ENCODE results near the gene GIMAP2. TPM values are rescaled to one million over a fixed set of nuclear protein-coding genes. Genes with fewer than 3 reads are reported as not detected.
"Not testable (repeated sequence)": the region's sequence is repeated elsewhere in the genome, so short reads cannot be mapped to it uniquely, and the experiment has no call there.

GIMAP2 gene
- total RNA-seq, 2 experiments from 2014 or later: 45.0 to 49.5 TPM

DNA sequence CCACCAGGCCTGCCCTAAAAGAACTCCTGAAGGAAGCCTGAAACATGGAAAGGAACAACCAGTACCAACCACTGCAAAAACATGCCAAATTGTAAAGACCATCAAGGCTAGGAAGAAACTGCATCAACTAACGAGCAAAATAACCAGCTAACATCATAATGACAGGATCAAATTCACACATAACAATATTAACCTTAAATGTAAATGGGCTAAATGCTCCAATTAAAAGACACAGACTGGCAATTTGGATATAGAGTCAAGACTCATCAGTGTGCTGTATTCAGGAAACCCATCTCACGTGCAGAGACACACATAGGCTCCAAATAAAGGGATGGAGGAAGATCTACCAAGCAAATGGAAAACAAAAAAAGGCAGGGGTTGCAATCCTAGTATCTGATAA lies 5.1 kb upstream of the GIMAP2 start:
- H3K27me3 Mint-ChIP-seq (ENCODE audit: low read depth); intact Hi-C loops (cut with micrococcal nuclease); DNase-seq; H3K4me3 Mint-ChIP-seq; CTCF ChIA-PET: not testable (repeated sequence)
- Mint-ChIP-seq H3K36me3 (ENCODE audit: low read depth) (peaks cover 16% of the 10 kb centered on the region), H3K4me1 (ENCODE audit: low read depth) (peaks cover 85% of the 10 kb centered on the region), H3K9me3 (peaks cover 12% of the 10 kb centered on the region), H3K27ac (peak overlapping the region; percentile 28)

DNA sequence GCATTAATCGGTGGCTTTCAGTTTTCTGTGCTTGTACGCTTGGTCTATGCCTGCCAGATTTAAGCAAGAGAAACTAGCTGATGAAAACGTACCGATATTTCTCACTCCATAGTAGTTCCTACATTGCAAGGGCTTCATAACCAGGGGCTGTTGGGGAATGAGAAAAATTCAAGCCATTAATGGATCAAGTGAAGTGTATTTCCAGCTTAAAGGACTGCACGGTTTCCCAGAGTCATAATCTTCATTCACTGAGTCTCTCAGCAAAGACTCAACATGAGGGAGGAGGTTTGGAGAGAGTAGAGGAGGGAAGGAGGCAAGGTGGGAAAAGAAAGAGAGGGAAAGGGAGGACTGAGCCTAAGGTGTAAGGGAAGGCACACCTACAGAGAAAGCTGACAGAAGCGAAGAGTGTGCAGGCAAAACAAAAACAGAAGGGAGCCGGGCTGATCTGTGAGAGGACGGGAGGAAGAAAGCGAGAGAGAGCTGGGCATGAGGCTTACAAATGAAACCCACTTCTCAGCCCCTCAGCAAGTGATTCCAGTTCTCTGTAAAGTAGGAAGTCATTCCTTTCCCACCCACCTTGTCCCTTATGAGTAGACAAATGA lies 625 bp downstream of the GIMAP2 start:
- DNase-seq: peak; percentile 40
- CTCF ChIA-PET: interaction anchor here (0.7 to 1.7 kb wide), 11 partner anchors 10 to 248 kb away, joined by 3 to 7 read pairs (median 4); partner anchors contain the start of gene GIMAP8
- H3K9me3 Mint-ChIP-seq: peaks cover 20% of the 10 kb centered on the region
- no peaks in the 10 kb centered on the region for H3K27me3 Mint-ChIP-seq (ENCODE audit: low read depth)
- H3K36me3 Mint-ChIP-seq (ENCODE audit: low read depth): peaks cover 56% of the 10 kb centered on the region
- intact Hi-C loops (cut with micrococcal nuclease): loop anchor here (5.0 kb wide), 1 partner anchor 174 kb away; the partner anchor contains the start of gene GIMAP7
- peaks cover 70% of the 10 kb centered on the region for H3K4me1 Mint-ChIP-seq (ENCODE audit: low read depth)
- H3K27ac Mint-ChIP-seq: peak overlapping the region; percentile 98
- peak overlapping the region; percentile 93 for H3K4me3 Mint-ChIP-seq

DNA sequence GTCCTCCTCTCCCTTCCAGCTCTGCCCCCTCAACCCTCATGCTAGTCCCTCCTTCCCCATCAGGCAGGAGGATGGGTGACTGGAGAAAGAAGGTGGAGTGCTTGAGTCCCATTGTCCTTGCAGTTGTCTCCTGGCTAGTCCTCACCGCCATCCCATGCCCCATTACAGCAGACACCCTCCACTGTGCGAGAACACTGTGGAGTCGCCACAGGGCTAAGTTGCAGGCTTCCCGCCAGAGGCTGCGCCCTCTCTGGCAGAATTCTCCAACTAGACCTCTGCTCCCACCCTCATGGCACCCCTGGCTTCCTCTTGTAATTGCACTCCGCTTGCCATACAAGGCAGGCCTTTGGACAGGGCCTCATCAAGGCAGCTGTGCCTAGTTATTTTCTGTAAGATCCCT lies 3.1 kb downstream of the GIMAP2 start:
- CTCF ChIA-PET: no interaction called here
- H3K27me3 Mint-ChIP-seq (ENCODE audit: low read depth): no peaks in the 10 kb centered on the region

DNA sequence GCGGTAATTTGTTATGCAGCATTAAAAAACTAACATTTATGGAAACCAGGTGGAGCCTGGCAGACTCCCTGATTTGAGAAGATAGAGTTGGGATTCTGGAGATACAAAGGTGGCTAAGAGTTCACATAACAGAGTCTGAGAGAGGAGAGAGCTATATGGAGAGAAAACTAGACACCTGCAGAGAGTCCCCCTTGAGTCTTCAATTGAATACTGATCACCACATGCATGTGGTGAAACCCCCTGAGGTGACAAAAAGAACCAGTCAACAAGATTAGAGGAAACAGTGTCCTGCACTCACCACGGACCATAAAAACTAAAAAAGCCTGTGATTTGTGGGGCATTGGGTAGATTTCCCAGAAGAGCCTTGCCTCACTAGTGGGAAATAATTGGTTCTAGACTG lies 10.1 kb downstream of the GIMAP2 start:
- DNase-seq: no peak
- intact Hi-C loops (cut with micrococcal nuclease): no loop called here
- H3K27me3 Mint-ChIP-seq (ENCODE audit: low read depth): no peaks in the 10 kb centered on the region
- CTCF ChIA-PET: no interaction called here
- H3K27ac Mint-ChIP-seq: no peak overlapping the region
- peaks cover 5% of the 10 kb centered on the region for H3K4me1 Mint-ChIP-seq (ENCODE audit: low read depth)
- peaks cover 68% of the 10 kb centered on the region for H3K9me3 Mint-ChIP-seq
- H3K36me3 Mint-ChIP-seq (ENCODE audit: low read depth): peaks cover 52% of the 10 kb centered on the region
- H3K4me3 Mint-ChIP-seq: no peak overlapping the region

More for the DNA sequence above, 3.1 kb downstream of the GIMAP2 start:
- Mint-ChIP-seq H3K4me1 (ENCODE audit: low read depth) (peaks cover 52% of the 10 kb centered on the region), H3K36me3 (ENCODE audit: low read depth) (peaks cover 71% of the 10 kb centered on the region), H3K4me3 (peak overlapping the region; percentile 23), H3K9me3 (peaks cover 29% of the 10 kb centered on the region), H3K27ac (peak overlapping the region; percentile 98)
- DNase-seq: no peak
- intact Hi-C loops (cut with micrococcal nuclease): loop anchor here (5.0 kb wide), 1 partner anchor 176 kb away; the partner anchor contains the start of gene GIMAP7

DNA sequence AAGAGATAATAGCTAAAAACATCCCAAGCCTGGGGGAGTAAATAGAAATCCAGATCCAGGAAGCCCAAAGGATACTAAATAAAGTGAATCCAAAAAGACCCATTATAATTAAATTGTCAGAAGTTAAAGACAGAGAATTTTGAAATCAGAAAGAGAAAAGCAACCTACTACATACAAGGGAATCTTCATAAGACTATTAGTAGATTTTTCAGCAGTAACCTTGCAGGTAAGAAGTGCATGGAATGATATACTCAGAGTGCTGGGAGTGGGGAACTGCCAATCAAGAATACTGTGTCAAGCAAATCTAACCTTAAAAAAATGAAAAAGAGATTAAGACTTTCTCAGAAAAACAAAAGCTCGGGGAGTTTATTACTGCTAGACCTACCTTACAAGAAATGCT lies 17.7 kb downstream of the GIMAP2 start:
- Mint-ChIP-seq H3K4me3 (no peak overlapping the region), H3K9me3 (peaks cover 74% of the 10 kb centered on the region), H3K36me3 (ENCODE audit: low read depth) (peaks cover 36% of the 10 kb centered on the region), H3K27me3 (ENCODE audit: low read depth) (no peaks in the 10 kb centered on the region), H3K4me1 (ENCODE audit: low read depth) (peaks cover 5% of the 10 kb centered on the region), H3K27ac (no peak overlapping the region)
- CTCF ChIA-PET: interaction anchor here (1.1 kb wide), 1 partner anchor 12 kb away, joined by 5 read pairs; no protein-coding TSS in a partner anchor
- intact Hi-C loops (cut with micrococcal nuclease): no loop called here
- DNase-seq: no peak

- Mint-ChIP-seq H3K27ac (peak overlapping the region; percentile 92), H3K27me3 (ENCODE audit: low read depth) (no peaks in the 10 kb centered on the region), H3K4me3 (peak overlapping the region; percentile 97), H3K9me3 (peaks cover 26% of the 10 kb centered on the region), H3K4me1 (ENCODE audit: low read depth) (peaks cover 53% of the 10 kb centered on the region), H3K36me3 (ENCODE audit: low read depth) (peaks cover 48% of the 10 kb centered on the region)
- intact Hi-C loops (cut with micrococcal nuclease): loop anchor here (1.0 to 5.0 kb wide), 3 partner anchors 40 to 83 kb away; partner anchors contain the start of gene GIMAP6
- DNase-seq: peak; percentile 49
- CTCF ChIA-PET: interaction anchor here (0.9 to 4.9 kb wide), 14 partner anchors 12 to 266 kb away, joined by 3 to 25 read pairs (median 8); partner anchors contain the start of genes GIMAP2, GIMAP4 and GIMAP8
These were observed 29.8 kb downstream of the GIMAP2 start for GRCh38 chr7:150715293-150715692.

GRCh38 chr7:150715738-150716137 lies 30.2 kb downstream of the GIMAP2 start:
- no peaks in the 10 kb centered on the region for H3K27me3 Mint-ChIP-seq (ENCODE audit: low read depth)
- DNase-seq: no peak
- peaks cover 24% of the 10 kb centered on the region for H3K9me3 Mint-ChIP-seq
- intact Hi-C loops (cut with micrococcal nuclease): loop anchor here (1.0 to 5.0 kb wide), 7 partner anchors 17 to 265 kb away; partner anchors contain the start of genes GIMAP2, GIMAP4, GIMAP6 and GIMAP8
- H3K4me1 Mint-ChIP-seq (ENCODE audit: low read depth): peaks cover 56% of the 10 kb centered on the region
- peaks cover 51% of the 10 kb centered on the region for H3K36me3 Mint-ChIP-seq (ENCODE audit: low read depth)
- H3K27ac Mint-ChIP-seq: peak overlapping the region; percentile 92
- CTCF ChIA-PET: interaction anchor here (0.8 to 4.9 kb wide), 18 partner anchors 12 to 285 kb away, joined by 3 to 25 read pairs (median 6); partner anchors contain the start of genes GIMAP2, GIMAP4 and GIMAP8
- peak overlapping the region; percentile 97 for H3K4me3 Mint-ChIP-seq

- Mint-ChIP-seq H3K27ac (peak within 1 kb of the TSS; percentile 92), H3K4me3 (peak within 1 kb of the TSS; percentile 97), H3K9me3 (peaks cover 24% of the 10 kb centered on the region), H3K4me1 (ENCODE audit: low read depth) (peaks cover 62% of the 10 kb centered on the region), H3K36me3 (ENCODE audit: low read depth) (peaks cover 57% of the 10 kb centered on the region), H3K27me3 (ENCODE audit: low read depth) (no peaks in the 10 kb centered on the region)
- intact Hi-C loops (cut with micrococcal nuclease): loop anchor here (1.0 to 5.0 kb wide), 5 partner anchors 16 to 266 kb away; partner anchors contain the start of genes GIMAP2, GIMAP4, GIMAP6 and GIMAP8
- CTCF ChIA-PET: interaction anchor here (0.6 to 4.9 kb wide), 17 partner anchors 11 to 286 kb away, joined by 3 to 25 read pairs (median 6); partner anchors contain the start of genes GIMAP4 and GIMAP8
- DNase-seq: peak; percentile 81
These were observed 30.9 kb downstream of the GIMAP2 start, which contains the start of gene GIMAP1 for GRCh38 chr7:150716368-150716767. GIMAP1 (plus strand) TSS chr7:150716613; CDS start chr7:150719048, 2,435 bp downstream.

DNA sequence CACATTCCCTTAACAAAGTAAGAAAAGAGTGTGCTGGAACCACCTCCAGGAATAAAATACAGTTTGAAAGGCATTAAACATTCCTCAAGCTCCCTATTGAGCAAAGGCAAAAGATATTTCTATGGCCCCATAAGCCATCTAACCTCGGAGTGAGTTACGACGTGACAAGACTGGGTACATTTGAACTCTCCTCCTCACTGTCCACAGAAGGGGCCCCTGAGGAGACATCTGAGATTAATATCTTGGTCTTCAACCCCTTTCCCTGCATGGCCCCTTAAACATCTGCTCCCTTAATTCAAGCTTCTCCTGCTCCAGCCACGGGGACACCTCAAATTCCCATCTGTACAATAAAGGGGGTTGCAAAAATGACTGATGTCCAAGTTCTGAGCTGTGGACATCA lies 31.4 kb downstream of the GIMAP2 start:
- no peak for DNase-seq
- Mint-ChIP-seq H3K27me3 (ENCODE audit: low read depth) (no peaks in the 10 kb centered on the region), H3K36me3 (ENCODE audit: low read depth) (peaks cover 63% of the 10 kb centered on the region), H3K27ac (peak overlapping the region; percentile 92), H3K9me3 (peaks cover 24% of the 10 kb centered on the region), H3K4me3 (peak overlapping the region; percentile 97), H3K4me1 (ENCODE audit: low read depth) (peaks cover 68% of the 10 kb centered on the region)
- intact Hi-C loops (cut with micrococcal nuclease): loop anchor here (1.0 to 5.0 kb wide), 5 partner anchors 15 to 267 kb away; partner anchors contain the start of genes GIMAP2, GIMAP4, GIMAP6 and GIMAP8
- CTCF ChIA-PET: interaction anchor here (0.6 to 4.9 kb wide), 11 partner anchors 11 to 266 kb away, joined by 3 to 25 read pairs (median 4); partner anchors contain the start of genes GIMAP4 and GIMAP8

DNA sequence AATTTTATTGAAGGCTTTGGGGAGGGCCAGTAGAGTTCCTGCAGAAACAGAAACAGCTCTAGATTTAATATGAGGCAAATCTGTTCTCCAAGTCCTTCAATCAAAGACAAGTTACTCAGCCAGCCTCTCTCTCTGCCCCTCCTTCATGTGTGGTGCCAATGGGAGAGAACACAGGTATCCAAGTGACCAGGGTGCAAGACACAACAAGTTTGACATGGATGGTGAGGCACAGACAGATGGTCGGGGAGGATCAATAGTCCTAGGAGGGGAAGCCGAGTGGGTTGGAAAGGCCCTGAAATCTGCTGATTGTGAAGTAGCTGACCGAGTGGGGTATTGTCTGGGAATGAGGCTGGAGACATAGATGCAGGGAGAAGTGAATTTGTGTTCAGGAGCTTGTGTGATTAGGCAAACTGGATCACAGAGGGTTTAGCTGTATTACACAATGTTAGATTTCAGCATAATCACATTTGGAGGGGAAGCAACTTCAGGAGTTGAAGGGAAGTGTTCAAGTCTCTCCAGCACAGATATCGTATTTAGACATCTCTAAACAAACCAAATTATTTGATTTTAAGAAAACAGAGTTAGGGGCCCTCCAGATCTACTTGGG lies 32.4 kb downstream of the GIMAP2 start:
- intact Hi-C loops (cut with micrococcal nuclease): loop anchor here (5.0 kb wide), 1 partner anchor 86 kb away; the partner anchor contains the start of gene GIMAP6
- H3K36me3 Mint-ChIP-seq (ENCODE audit: low read depth): peaks cover 65% of the 10 kb centered on the region
- DNase-seq: peak; percentile 63
- H3K4me3 Mint-ChIP-seq: peak overlapping the region; percentile 97
- peaks cover 15% of the 10 kb centered on the region for H3K9me3 Mint-ChIP-seq
- H3K27me3 Mint-ChIP-seq (ENCODE audit: low read depth): no peaks in the 10 kb centered on the region
- H3K4me1 Mint-ChIP-seq (ENCODE audit: low read depth): peaks cover 76% of the 10 kb centered on the region
- H3K27ac Mint-ChIP-seq: peak overlapping the region; percentile 92
- CTCF ChIA-PET: interaction anchor here (0.6 to 4.9 kb wide), 9 partner anchors 10 to 203 kb away, joined by 3 to 25 read pairs (median 4); partner anchors contain the start of genes GIMAP4 and GIMAP7

GRCh38 chr7:150719436-150719835 lies 33.9 kb downstream of the GIMAP2 start:
- no peaks in the 10 kb centered on the region for H3K27me3 Mint-ChIP-seq (ENCODE audit: low read depth)
- CTCF ChIA-PET: no interaction called here
- peak overlapping the region; percentile 92 for H3K27ac Mint-ChIP-seq
- H3K4me3 Mint-ChIP-seq: no peak overlapping the region
- peaks cover 71% of the 10 kb centered on the region for H3K36me3 Mint-ChIP-seq (ENCODE audit: low read depth)
- DNase-seq: no peak
- peaks cover 3% of the 10 kb centered on the region for H3K9me3 Mint-ChIP-seq
- peaks cover 81% of the 10 kb centered on the region for H3K4me1 Mint-ChIP-seq (ENCODE audit: low read depth)
- intact Hi-C loops (cut with micrococcal nuclease): loop anchor here (5.0 kb wide), 1 partner anchor 87 kb away; the partner anchor contains the start of gene GIMAP6

All from activated naive CD4-positive, alpha-beta T cell treated with anti-CD3 and anti-CD28 coated beads for 36 hours (primary cell).